OCI-LY1 (cell line): ENCODE data around the gene IFI44L.

Experiments used
- H2AFZ ChIP-seq: fragments of 200-600 bp; sonication (generic), shearing (Covaris generic); 2 replicates; pipeline ENCODE4 v1.6.0; 2014; ENCODE audit warnings: antibody characterized with exemption, mild to moderate bottlenecking, low read length
- H3F3A ChIP-seq: fragments of 200-600 bp; sonication (generic), shearing (Covaris generic); 2 replicates; pipeline ENCODE4 v1.6.0; 2014; ENCODE audit warnings: mild to moderate bottlenecking, antibody characterized with exemption, low read length, moderate library complexity; ENCODE audit not compliant: insufficient read depth
- H3K27ac ChIP-seq: fragments of 200-600 bp; sonication (generic); 2 replicates; pipeline ENCODE4 v1.5.1; 2014; ENCODE audit warnings: low read length, mixed run types, mild to moderate bottlenecking, low read depth; ENCODE audit not compliant: poor library complexity, severe bottlenecking
- H3K27me3 ChIP-seq: fragments of 200-600 bp; sonication (generic); 2 replicates; pipeline ENCODE4 v1.6.0; 2014; ENCODE audit warnings: antibody characterized with exemption, mild to moderate bottlenecking, low read length, moderate library complexity; ENCODE audit not compliant: insufficient read depth
- H3K36me3 ChIP-seq: fragments of 200-600 bp; sonication (generic); 2 replicates; pipeline ENCODE4 v1.6.1; 2014; ENCODE audit warnings: mild to moderate bottlenecking, antibody characterized with exemption, low read length, moderate library complexity, mixed read lengths; ENCODE audit not compliant: insufficient read depth
- H3K4me1 ChIP-seq: fragments of 200-600 bp; sonication (generic); 2 replicates; pipeline ENCODE4 v1.5.1; 2014; ENCODE audit warnings: mild to moderate bottlenecking, low read length, moderate library complexity; ENCODE audit not compliant: insufficient read depth, severe bottlenecking
- H3K4me2 ChIP-seq: fragments of 200-600 bp; sonication (generic), shearing (Covaris generic); 2 replicates; pipeline ENCODE4 v1.6.1; 2014; ENCODE audit warnings: low read length
- H3K4me3 ChIP-seq: fragments of 200-600 bp; sonication (generic); 2 replicates; pipeline ENCODE4 v1.5.1; 2014; ENCODE audit warnings: low read length, low read depth, mild to moderate bottlenecking, mixed read lengths; ENCODE audit not compliant: poor library complexity, severe bottlenecking
- H3K79me2 ChIP-seq: fragments of 200-600 bp; shearing (Covaris generic); 2 replicates; pipeline ENCODE4 v1.6.1; 2016; ENCODE audit warnings: mixed run types, low read length, mixed read lengths; ENCODE audit not compliant: insufficient read depth
- H3K9ac ChIP-seq: fragments of 200-600 bp; sonication (generic), shearing (Covaris generic); 2 replicates; pipeline ENCODE4 v1.6.1; 2014; ENCODE audit warnings: mild to moderate bottlenecking, low read length, mixed read lengths
- H3K9me2 ChIP-seq: fragments of 200-600 bp; sonication (generic), shearing (Covaris generic); 2 replicates; pipeline ENCODE4 v1.6.1; 2014; ENCODE audit warnings: low read depth, mild to moderate bottlenecking, low read length, mixed read lengths
- H3K9me3 ChIP-seq: fragments of 200-600 bp; shearing (Covaris generic); 2 replicates; pipeline ENCODE4 v1.6.1; 2014; ENCODE audit warnings: low read length, mixed read lengths
- H4K20me1 ChIP-seq: fragments of 200-600 bp; sonication (generic), shearing (Covaris generic); 2 replicates; pipeline ENCODE4 v1.6.0; 2016; ENCODE audit warnings: mild to moderate bottlenecking, low read length; ENCODE audit not compliant: insufficient read depth
- EZH2 ChIP-seq: fragments of 200-600 bp; sonication (generic), shearing (Covaris generic); IDR thresholded peaks from 2 replicates; pipeline ENCODE4 v1.8.0; 2017; ENCODE audit warnings: borderline replicate concordance, mixed run types, mild to moderate bottlenecking, antibody characterized with exemption, low read length, moderate library complexity, mixed read lengths
- TF ChIP-seq, protein P1 (sequence below): fragments of 200-600 bp; sonication (generic), shearing (Covaris generic); IDR thresholded peaks from 2 replicates; pipeline ENCODE4 v1.5.1; 2017; ENCODE audit warnings: mild to moderate bottlenecking, antibody characterized with exemption, low read length, moderate library complexity, mixed read lengths

The IFI44L gene

GRCh38 chr1:78677788-78678187 lies 57.5 kb downstream of the IFI44L start:
- no peak overlapping the region for H2AFZ ChIP-seq
- H3K4me3 ChIP-seq, result no peak overlapping the region
- no peak overlapping the region for H3K27ac ChIP-seq
- no peaks in the 10 kb centered on the region for H3K9me3 ChIP-seq
- H3K27me3 ChIP-seq, result no peaks in the 10 kb centered on the region
- no peaks in the 10 kb centered on the region for H3K9me2 ChIP-seq
- no peaks in the 10 kb centered on the region for H3K79me2 ChIP-seq
- no peaks in the 10 kb centered on the region for H3K4me1 ChIP-seq
- TF ChIP-seq, protein P1, sequence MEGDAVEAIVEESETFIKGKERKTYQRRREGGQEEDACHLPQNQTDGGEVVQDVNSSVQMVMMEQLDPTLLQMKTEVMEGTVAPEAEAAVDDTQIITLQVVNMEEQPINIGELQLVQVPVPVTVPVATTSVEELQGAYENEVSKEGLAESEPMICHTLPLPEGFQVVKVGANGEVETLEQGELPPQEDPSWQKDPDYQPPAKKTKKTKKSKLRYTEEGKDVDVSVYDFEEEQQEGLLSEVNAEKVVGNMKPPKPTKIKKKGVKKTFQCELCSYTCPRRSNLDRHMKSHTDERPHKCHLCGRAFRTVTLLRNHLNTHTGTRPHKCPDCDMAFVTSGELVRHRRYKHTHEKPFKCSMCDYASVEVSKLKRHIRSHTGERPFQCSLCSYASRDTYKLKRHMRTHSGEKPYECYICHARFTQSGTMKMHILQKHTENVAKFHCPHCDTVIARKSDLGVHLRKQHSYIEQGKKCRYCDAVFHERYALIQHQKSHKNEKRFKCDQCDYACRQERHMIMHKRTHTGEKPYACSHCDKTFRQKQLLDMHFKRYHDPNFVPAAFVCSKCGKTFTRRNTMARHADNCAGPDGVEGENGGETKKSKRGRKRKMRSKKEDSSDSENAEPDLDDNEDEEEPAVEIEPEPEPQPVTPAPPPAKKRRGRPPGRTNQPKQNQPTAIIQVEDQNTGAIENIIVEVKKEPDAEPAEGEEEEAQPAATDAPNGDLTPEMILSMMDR, result no peak
- TF ChIP-seq EZH2, result no peak
- H3K4me2 ChIP-seq, result no peak overlapping the region
- no peaks in the 10 kb centered on the region for H3K36me3 ChIP-seq
- H3K9ac ChIP-seq, result no peak overlapping the region
- H4K20me1 ChIP-seq, result no peaks in the 10 kb centered on the region
- no peaks in the 10 kb centered on the region for H3F3A ChIP-seq

- no peaks in the 10 kb centered on the region for H3F3A ChIP-seq
- H3K9me2 ChIP-seq, result no peaks in the 10 kb centered on the region
- H3K36me3 ChIP-seq, result no peaks in the 10 kb centered on the region
- H3K79me2 ChIP-seq, result no peaks in the 10 kb centered on the region
- H3K27ac ChIP-seq, result no peak overlapping the region
- no peak overlapping the region for H2AFZ ChIP-seq
- no peaks in the 10 kb centered on the region for H3K4me1 ChIP-seq
- no peaks in the 10 kb centered on the region for H4K20me1 ChIP-seq
- no peaks in the 10 kb centered on the region for H3K9me3 ChIP-seq
- H3K4me3 ChIP-seq, result no peak overlapping the region
- no peak overlapping the region for H3K4me2 ChIP-seq
- H3K27me3 ChIP-seq, result no peaks in the 10 kb centered on the region
- no peak overlapping the region for H3K9ac ChIP-seq
- TF ChIP-seq EZH2, result no peak
- TF ChIP-seq, protein P1, result no peak
Observed at GRCh38 chr1:78678324-78678723, 58.1 kb downstream of the IFI44L start.

GRCh38 chr1:78681265-78681664 lies 61.0 kb downstream of the IFI44L start:
- Histone ChIP-seq H3K4me2 (no peak overlapping the region), H4K20me1 (no peaks in the 10 kb centered on the region), H3K27ac (no peak overlapping the region), H3K9ac (no peak overlapping the region), H3K9me3 (no peaks in the 10 kb centered on the region), H3K36me3 (no peaks in the 10 kb centered on the region), H3K9me2 (no peaks in the 10 kb centered on the region), H3F3A (no peaks in the 10 kb centered on the region), H3K79me2 (no peaks in the 10 kb centered on the region), H3K27me3 (no peaks in the 10 kb centered on the region), H3K4me3 (no peak overlapping the region), H3K4me1 (no peaks in the 10 kb centered on the region), H2AFZ (no peak overlapping the region)
- TF ChIP-seq, protein P1, result no peak
- no peak for TF ChIP-seq EZH2
